Measurements from ENCODE around the gene SMPD1. TPM values are rescaled to one million over a fixed set of nuclear protein-coding genes. Genes with fewer than 3 reads are reported as not detected.

Gene SMPD1
- total and polyA plus RNA-seq, 2 of the 4 experiments (the other 2 are of a cell fraction): 19.5 to 108 TPM

GRCh38 chr11:6350486-6350885, 39.8 kb upstream of the SMPD1 start:
- Histone ChIP-seq H3K4me1 (ENCODE audit: control insufficient read depth, insufficient read depth, low read length) (peaks cover 3% of the 10 kb centered on the region; the same call in 1 of the 2 replicates), H3K23ac (ENCODE audit: low read depth, low read length) (no peak overlapping the region), H2BK120ac (ENCODE audit: low read depth, low read length) (no peak overlapping the region), H3K4me3 (ENCODE audit: insufficient read depth, low read depth, low read length) (no peak overlapping the region), H3K9me3 (ENCODE audit: control insufficient read depth, insufficient read depth, low read length) (no peaks in the 10 kb centered on the region), H3K14ac (replicated peaks; ENCODE audit: low read depth, low read length) (no peak overlapping the region), H2BK20ac (ENCODE audit: low read depth, low read length) (no peak overlapping the region), H3K79me1 (ENCODE audit: low read depth in 1 of 2, low read length in 2 of 2) (no peaks in the 10 kb centered on the region), H3K56ac (ENCODE audit: extremely low read depth, insufficient read depth, low read length) (no peak overlapping the region), H3K36me3 (ENCODE audit: control insufficient read depth, insufficient read depth, low read length) (no peaks in the 10 kb centered on the region), H3K4ac (ENCODE audit: low read depth, low read length) (no peak overlapping the region), H2BK15ac (ENCODE audit: low read depth, low read length) (no peak overlapping the region), H2AK9ac (replicated peaks; ENCODE audit: low read depth, low read length, poor library complexity) (no peak overlapping the region), H4K8ac (ENCODE audit: low read depth in 2 of 2, low read length in 2 of 2) (no peak overlapping the region), H4K91ac (ENCODE audit: insufficient read depth, low read depth, low read length) (no peak overlapping the region), H2AK5ac (ENCODE audit: low read depth, low read length) (no peak overlapping the region), H2BK5ac (ENCODE audit: low read depth, low read length, poor library complexity, severe bottlenecking) (no peak overlapping the region), H3K27ac (ENCODE audit: insufficient read depth, low read length) (no peak overlapping the region), H4K20me1 (ENCODE audit: insufficient read depth, low read length) (no peaks in the 10 kb centered on the region), H3K18ac (ENCODE audit: low read depth, low read length) (no peak overlapping the region), H3K9ac (ENCODE audit: low read depth, low read length) (no peak overlapping the region), H3K9me1 (ENCODE audit: insufficient read depth, low read length) (no peaks in the 10 kb centered on the region), H4K5ac (ENCODE audit: low read depth, low read length) (no peak overlapping the region), H3K4me2 (ENCODE audit: low read depth, low read length) (no peak overlapping the region), H3K27me3 (ENCODE audit: control insufficient read depth, insufficient read depth, low read length) (no peaks in the 10 kb centered on the region), H2AFZ (replicated peaks; ENCODE audit: low read length, poor library complexity) (no peak overlapping the region)
- in situ Hi-C loops (cut with MboI; ENCODE audit: low sequenced_read_pairs): loop anchor here (5.0 to 25.0 kb wide), 3 partner anchors 103 to 663 kb away; partner anchors contain the start of genes TRIM22 and TRIM5
- DNase-seq: no peak
- intact Hi-C loops (cut with micrococcal nuclease): no loop called here
- ATAC-seq (ENCODE audit: low read depth): no peak
- WGBS, 2 experiments (ENCODE audit: extremely low coverage in 2 of 2, insufficient read length in 1 of 2): no CpG with 5 or more reads among the region's 2 CpGs
- dilution Hi-C loops (cut with HindIII; ENCODE audit: low sequenced_read_pairs, unreplicated experiment): no loop called here
- CTCF ChIA-PET: interaction anchor here (4.8 kb wide), 1 partner anchor 12 kb away, joined by 35 read pairs; no protein-coding TSS in a partner anchor
- POLR2A ChIA-PET (ENCODE audit: unreplicated experiment): no interaction called here
- BruUV-seq (replicated peaks): no TSS peak
- no peak for TF ChIP-seq RAD21 (IDR thresholded peaks at IDR 0.05; ENCODE audit: low read length)
- TF ChIP-seq NFE2L2 (IDR thresholded peaks at IDR 0.05; ENCODE audit: low read depth, low read length): no peak
- TF ChIP-seq POLR2A (IDR thresholded peaks at IDR 0.05; ENCODE audit: low read depth, low read length): no peak
- no peak for TF ChIP-seq CTCF (conservative IDR thresholded peaks at IDR 0.05; ENCODE audit: low read depth, low read length)
- TF ChIP-seq BHLHE40 (IDR thresholded peaks at IDR 0.05; ENCODE audit: low read depth, low read length): no peak
- TF ChIP-seq ELK1 (IDR thresholded peaks at IDR 0.05; ENCODE audit: borderline replicate concordance, low read depth, low read length): no peak
- TF ChIP-seq SMC3 (IDR thresholded peaks at IDR 0.05; ENCODE audit: low read depth, low read length): no peak
- TF ChIP-seq RCOR1 (IDR thresholded peaks at IDR 0.05; ENCODE audit: insufficient replicate concordance, low read length): no peak
- TF ChIP-seq MAFK (IDR thresholded peaks at IDR 0.05; ENCODE audit: low read depth, low read length): no peak
- TF ChIP-seq CEBPB (IDR thresholded peaks at IDR 0.05; ENCODE audit: low read depth, low read length): no peak
- no peak for TF ChIP-seq MAZ (IDR thresholded peaks at IDR 0.05; ENCODE audit: borderline replicate concordance, low read depth, low read length)
- TF ChIP-seq FOS (IDR thresholded peaks at IDR 0.05; ENCODE audit: low read depth, low read length): no peak
- no peak for TF ChIP-seq USF2 (IDR thresholded peaks at IDR 0.05; ENCODE audit: low read depth, low read length)
- TF ChIP-seq CHD1 (IDR thresholded peaks at IDR 0.05; ENCODE audit: low read depth, low read length): no peak
- TF ChIP-seq RFX5 (IDR thresholded peaks at IDR 0.05; ENCODE audit: low read depth, low read length): no peak
- TF ChIP-seq MXI1 (IDR thresholded peaks at IDR 0.05; ENCODE audit: borderline replicate concordance, low read depth, low read length): no peak
